ENCODE data around the gene LPIN2.
A peak's percentile ranks its signal among the peaks of the same experiment; 100 is the strongest.

The LPIN2 gene

GRCh38 chr18:2992995-2993877, 19.7 kb downstream of the LPIN2 start:
- DNase-seq (ENCODE audit: low spot score) = no peak
- H3K27ac ChIP-seq = peak overlapping the region in 1 of 2 donors; percentile 32
- no peak for TF ChIP-seq CTCF (IDR thresholded peaks at IDR 0.05)
- H3K4me3 ChIP-seq = no peak overlapping the region

GRCh38 chr18:2990956-2991640, 21.8 kb downstream of the LPIN2 start:
- no peak for DNase-seq (ENCODE audit: low spot score)
- TF ChIP-seq CTCF (IDR thresholded peaks at IDR 0.05) = no peak
- Histone ChIP-seq H3K27ac (peak overlapping the region in 1 of 2 donors; percentile 6), H3K4me3 (no peak overlapping the region)

GRCh38 chr18:2987876-2988790, 24.8 kb downstream of the LPIN2 start:
- TF ChIP-seq CTCF (IDR thresholded peaks at IDR 0.05) = no peak
- no peak overlapping the region for H3K4me3 ChIP-seq
- no peak for DNase-seq (ENCODE audit: low spot score)
- no peak overlapping the region for H3K27ac ChIP-seq

GRCh38 chr18:2986150-2986865, 26.6 kb downstream of the LPIN2 start:
- no peak for TF ChIP-seq CTCF (IDR thresholded peaks at IDR 0.05)
- Histone ChIP-seq H3K4me3 (no peak overlapping the region), H3K27ac (peak overlapping the region in 1 of 2 donors; percentile 3)
- DNase-seq (ENCODE audit: low spot score) = no peak

GRCh38 chr18:2985628-2986027, 27.3 kb downstream of the LPIN2 start:
- Histone ChIP-seq H3K4me3 (no peak overlapping the region), H3K27ac (peak overlapping the region in 1 of 2 donors; percentile 3)
- no peak for DNase-seq (ENCODE audit: low spot score)
- TF ChIP-seq CTCF (IDR thresholded peaks at IDR 0.05) = peak; percentile 34

- Histone ChIP-seq H3K27ac (no peak overlapping the region), H3K4me3 (no peak overlapping the region)
- DNase-seq (ENCODE audit: low spot score) = no peak
- TF ChIP-seq CTCF (IDR thresholded peaks at IDR 0.05) = no peak
Measured at GRCh38 chr18:2984703-2985261, 28.2 kb downstream of the LPIN2 start.

Data from coronary artery (tissue), 2 donors.